Fibroblast of pulmonary artery (primary cell): ENCODE data around the gene ADPRHL1.

Experiments
- DNase-seq: peaks from one replicate; pipeline ENCODE4 v3.0.0-alpha.2; 2010; ENCODE audit warnings: low read depth
- H3K4me3 ChIP-seq: replicated peaks from 2 replicates; pipeline ENCODE4 v1.5.1; 2011; ENCODE audit warnings: low read depth, mild to moderate bottlenecking, control low read depth, low read length, moderate library complexity
- TF ChIP-seq, protein P1 (sequence below): IDR thresholded peaks from 2 replicates; pipeline ENCODE4 v1.5.1; 2011; ENCODE audit warnings: mild to moderate bottlenecking, control low read depth, low read length, inconsistent platforms; ENCODE audit errors: missing control alignments

ADPRHL1 gene

DNA sequence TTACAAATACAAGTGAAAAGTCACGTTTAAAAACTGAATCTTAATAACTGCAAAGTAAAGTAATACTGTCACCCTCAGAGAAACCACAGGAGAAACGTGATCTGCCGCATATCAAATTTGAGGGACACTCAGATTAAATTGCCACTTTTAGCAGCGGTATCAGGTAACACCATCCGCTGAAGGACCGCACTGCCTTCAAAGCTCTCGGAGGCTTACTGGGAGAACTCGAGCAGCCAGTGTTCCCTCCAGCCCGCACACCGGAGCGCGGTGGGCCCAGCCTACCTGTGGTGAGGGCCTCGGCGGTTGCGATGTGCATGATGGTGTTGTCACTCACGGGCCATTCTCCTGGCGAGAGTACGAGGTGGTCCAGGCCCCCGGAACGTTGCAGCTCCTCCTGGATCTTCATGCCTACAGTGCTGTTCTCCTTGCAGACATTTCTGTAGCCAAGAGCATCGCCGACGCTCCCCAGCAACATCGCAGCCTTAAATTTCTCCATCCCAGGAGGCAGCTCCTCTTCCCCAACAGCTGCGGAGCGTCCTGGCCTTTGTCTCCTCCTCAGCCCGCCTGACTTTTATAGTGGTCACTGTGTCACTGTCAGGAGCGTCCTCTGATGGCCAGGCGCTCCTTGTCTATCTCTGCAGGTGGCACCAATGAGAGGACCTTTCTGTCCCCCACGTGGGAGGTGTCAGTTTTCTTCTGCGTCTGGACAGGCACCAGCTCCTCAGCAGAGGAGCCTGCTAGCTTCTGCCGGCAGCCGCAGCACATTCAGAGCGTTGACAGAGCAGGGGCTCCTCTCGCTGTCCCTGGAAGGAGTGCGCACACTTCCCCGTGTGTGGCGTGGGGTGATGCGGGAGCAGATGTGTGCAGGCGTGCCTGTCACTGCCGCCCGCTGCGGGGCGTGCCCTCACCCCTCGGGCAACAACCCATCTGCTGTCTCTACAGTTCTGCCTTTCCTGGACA, at the start of gene ADPRHL1:
TSS of gene ADPRHL1 (minus strand) at position 547 of the 960 bp plus-strand sequence. CDS start at position 496, 51 bp downstream.
- TF ChIP-seq, protein P1, sequence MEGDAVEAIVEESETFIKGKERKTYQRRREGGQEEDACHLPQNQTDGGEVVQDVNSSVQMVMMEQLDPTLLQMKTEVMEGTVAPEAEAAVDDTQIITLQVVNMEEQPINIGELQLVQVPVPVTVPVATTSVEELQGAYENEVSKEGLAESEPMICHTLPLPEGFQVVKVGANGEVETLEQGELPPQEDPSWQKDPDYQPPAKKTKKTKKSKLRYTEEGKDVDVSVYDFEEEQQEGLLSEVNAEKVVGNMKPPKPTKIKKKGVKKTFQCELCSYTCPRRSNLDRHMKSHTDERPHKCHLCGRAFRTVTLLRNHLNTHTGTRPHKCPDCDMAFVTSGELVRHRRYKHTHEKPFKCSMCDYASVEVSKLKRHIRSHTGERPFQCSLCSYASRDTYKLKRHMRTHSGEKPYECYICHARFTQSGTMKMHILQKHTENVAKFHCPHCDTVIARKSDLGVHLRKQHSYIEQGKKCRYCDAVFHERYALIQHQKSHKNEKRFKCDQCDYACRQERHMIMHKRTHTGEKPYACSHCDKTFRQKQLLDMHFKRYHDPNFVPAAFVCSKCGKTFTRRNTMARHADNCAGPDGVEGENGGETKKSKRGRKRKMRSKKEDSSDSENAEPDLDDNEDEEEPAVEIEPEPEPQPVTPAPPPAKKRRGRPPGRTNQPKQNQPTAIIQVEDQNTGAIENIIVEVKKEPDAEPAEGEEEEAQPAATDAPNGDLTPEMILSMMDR = no peak
- DNase-seq = no peak
- no peak within 1 kb of the TSS for H3K4me3 ChIP-seq

DNA sequence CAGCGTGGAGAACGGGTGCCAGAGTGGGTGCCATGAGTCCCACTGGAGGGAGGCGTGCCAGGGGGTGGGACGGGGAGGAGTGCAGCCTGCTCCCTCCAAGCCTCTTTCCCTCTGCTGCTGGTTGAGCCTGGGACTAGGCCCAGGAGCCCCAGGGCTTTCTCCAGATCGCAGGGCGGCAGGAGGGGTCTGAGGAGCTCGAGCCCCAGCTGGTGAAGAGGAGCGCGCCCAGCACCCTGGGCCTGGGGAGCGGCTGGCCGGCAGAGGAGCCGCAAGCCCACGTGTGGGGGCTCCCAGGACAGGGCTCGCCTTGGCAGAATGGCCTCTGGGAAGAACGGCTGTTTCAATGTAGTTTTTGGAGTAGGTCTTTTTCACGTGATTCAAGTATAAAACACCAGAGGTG, 49.4 kb upstream of the ADPRHL1 start:
- no peak for DNase-seq
- TF ChIP-seq, protein P1 = no peak
- no peak overlapping the region for H3K4me3 ChIP-seq

DNA sequence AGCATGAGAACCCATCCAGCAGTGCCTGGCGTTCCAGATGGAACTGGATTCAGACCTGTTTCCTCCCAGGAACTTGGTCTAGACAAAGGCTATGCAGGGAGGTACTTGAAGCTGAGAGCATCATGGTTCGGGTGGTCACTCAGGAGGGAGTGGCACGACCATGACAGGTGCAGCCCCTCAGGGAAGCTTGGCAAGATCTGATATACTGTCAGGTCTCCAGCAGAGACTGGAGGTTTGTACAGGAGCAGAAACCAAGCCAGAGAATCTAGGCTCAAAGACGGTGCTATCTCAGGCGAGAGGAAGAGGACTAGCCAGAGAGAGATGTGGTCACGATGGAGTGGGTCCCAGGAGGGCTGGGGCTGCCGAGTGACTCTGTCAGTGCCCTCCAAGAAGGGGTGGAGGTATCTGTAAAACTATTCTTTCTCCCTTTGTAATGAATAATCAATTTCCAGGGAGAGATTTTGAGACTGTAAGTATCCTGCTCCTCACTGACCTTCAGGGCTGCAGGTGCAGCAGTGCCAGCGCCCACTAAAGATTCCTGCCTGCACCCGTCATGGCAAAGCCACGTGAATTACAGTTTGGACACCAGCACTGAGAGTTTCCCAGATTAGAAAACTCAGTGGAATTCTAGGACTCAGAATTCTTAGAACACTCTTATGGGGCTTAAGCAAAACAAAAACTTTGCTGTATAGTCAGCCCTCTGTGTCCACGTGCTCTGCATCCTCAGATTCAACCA, 47.4 kb upstream of the ADPRHL1 start:
- DNase-seq = no peak
- TF ChIP-seq, protein P1 = no peak
- no peak overlapping the region for H3K4me3 ChIP-seq

DNA sequence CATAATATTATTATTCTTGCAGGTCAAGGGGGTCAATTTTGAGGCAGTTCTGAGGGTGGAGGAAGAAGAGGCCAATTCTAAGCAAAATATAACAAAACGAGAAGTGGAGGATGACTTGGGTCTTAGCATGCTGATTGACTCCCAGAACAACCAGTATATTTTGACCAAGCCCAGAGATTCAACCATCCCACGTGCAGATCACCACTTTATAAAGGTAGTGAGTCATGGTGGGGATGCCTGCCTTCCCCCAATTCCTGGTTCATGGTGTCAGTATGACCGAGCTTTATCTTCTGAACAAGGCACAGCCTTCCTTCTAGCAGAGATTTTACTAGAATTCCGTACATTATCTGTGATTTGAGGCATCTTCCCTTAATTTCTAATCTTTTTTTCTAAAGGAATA, 46.6 kb upstream of the ADPRHL1 start:
- DNase-seq = peak; percentile 28
- no peak overlapping the region for H3K4me3 ChIP-seq
- TF ChIP-seq, protein P1 = no peak

DNA sequence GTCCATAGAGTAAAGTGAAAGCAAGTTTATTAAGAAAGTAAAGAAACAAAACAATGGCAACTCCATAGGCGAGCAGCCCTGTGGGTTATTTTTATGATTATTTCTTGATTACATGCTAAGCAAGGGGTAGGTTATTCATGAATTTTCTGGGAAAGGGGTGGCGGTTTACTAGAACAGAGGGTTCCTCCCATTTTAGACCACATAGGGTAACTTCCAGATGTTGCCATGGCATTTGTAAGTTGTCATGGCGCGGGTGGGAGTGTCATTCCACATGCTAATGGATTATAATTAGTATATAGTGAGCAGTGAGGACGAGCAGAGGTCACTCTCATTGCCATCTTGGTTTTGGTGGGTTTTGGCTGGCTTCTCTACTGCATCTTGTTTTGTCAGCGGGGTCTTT, 45.6 kb upstream of the ADPRHL1 start:
- TF ChIP-seq, protein P1 = no peak

DNA sequence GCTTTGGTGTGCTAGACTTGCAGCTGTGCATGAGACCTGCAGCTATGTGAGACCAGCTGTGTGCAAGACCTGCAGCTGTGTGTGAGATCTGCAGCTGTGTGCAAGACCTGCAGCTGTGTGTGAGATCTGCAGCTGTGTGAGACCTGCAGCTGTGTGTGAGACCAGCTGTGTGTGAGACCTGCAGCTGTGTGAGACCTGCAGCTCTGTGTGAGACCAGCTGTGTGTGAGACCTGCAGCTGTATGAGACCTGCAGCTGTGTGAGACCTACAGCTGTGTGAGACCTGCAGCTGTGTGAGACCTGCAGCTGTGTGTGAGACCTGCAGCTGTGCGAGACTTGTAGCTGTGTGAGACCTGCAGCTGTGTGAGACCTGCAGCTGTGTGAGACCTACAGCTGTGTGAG, 43.9 kb upstream of the ADPRHL1 start:
- no peak overlapping the region for H3K4me3 ChIP-seq
- TF ChIP-seq, protein P1 = no peak
- no peak for DNase-seq

More for the DNA sequence above, 45.6 kb upstream of the ADPRHL1 start:
- no peak for DNase-seq
- no peak overlapping the region for H3K4me3 ChIP-seq
